H9 (cell line): ENCODE results near the gene COX11. TPM values are rescaled to one million over a fixed set of nuclear protein-coding genes. Genes with fewer than 3 reads are reported as not detected.

ENCODE experiments used
- DNase-seq: peaks from one replicate; pipeline ENCODE4 v3.0.0-alpha.2; 2017
- H2AFZ ChIP-seq: one replicate; pipeline ENCODE4 v1.6.1; 2013; ENCODE audit warnings: mild to moderate bottlenecking, low read length, control low read depth, moderate library complexity
- H2AK5ac ChIP-seq: 2 replicates; pipeline ENCODE4 v1.6.1; 2013; ENCODE audit warnings: low read length, control low read depth, mixed read lengths; ENCODE audit not compliant: insufficient read length
- H2BK120ac ChIP-seq: one replicate; pipeline ENCODE4 v1.6.1; 2013; ENCODE audit warnings: low read depth, mild to moderate bottlenecking, low read length, control low read depth, inconsistent platforms; ENCODE audit not compliant: poor library complexity, severe bottlenecking
- H2BK12ac ChIP-seq: 2 replicates; pipeline ENCODE4 v1.6.1; 2013; ENCODE audit warnings: low read length, control low read depth, mixed read lengths, low read depth; ENCODE audit not compliant: insufficient read length
- H2BK15ac ChIP-seq: 2 replicates; pipeline ENCODE4 v1.6.1; 2013; ENCODE audit warnings: low read depth, low read length, control low read depth
- H2BK20ac ChIP-seq: one replicate; pipeline ENCODE4 v1.6.1; 2013; ENCODE audit warnings: low read depth, mild to moderate bottlenecking, low read length, control low read depth, inconsistent platforms; ENCODE audit not compliant: poor library complexity, severe bottlenecking
- H2BK5ac ChIP-seq: 2 replicates; pipeline ENCODE4 v1.6.1; 2013; ENCODE audit warnings: low read length, control low read depth, mixed read lengths; ENCODE audit not compliant: insufficient read length
- H3K14ac ChIP-seq: 2 replicates; pipeline ENCODE4 v1.6.1; 2013; ENCODE audit warnings: low read length, control low read depth; ENCODE audit not compliant: insufficient read depth
- H3K18ac ChIP-seq: 2 replicates; pipeline ENCODE4 v1.6.1; 2013; ENCODE audit warnings: low read depth, mild to moderate bottlenecking, mixed read lengths, low read length, control low read depth; ENCODE audit not compliant: insufficient read length
- H3K23ac ChIP-seq: 2 replicates; pipeline ENCODE4 v1.6.1; 2013; ENCODE audit warnings: low read length, control low read depth, mixed read lengths, low read depth; ENCODE audit not compliant: insufficient read length
- H3K23me2 ChIP-seq: 2 replicates; pipeline ENCODE4 v1.6.1; 2013; ENCODE audit warnings: low read depth, mild to moderate bottlenecking, mixed read lengths, low read length, control low read depth; ENCODE audit not compliant: insufficient read length, poor library complexity, severe bottlenecking
- H3K27ac ChIP-seq: 2 replicates; pipeline ENCODE4 v1.5.1; 2013; ENCODE audit warnings: low read length, control low read depth, mixed read lengths, low read depth; ENCODE audit not compliant: insufficient read length
- H3K27me3 ChIP-seq: 2 replicates; pipeline ENCODE4 v1.6.1; 2013; ENCODE audit warnings: low read length, control low read depth, inconsistent platforms; ENCODE audit not compliant: insufficient read depth
- H3K4ac ChIP-seq: 2 replicates; pipeline ENCODE4 v1.6.1; 2013; ENCODE audit warnings: low read depth, mild to moderate bottlenecking, control low read depth, inconsistent platforms, low read length, moderate library complexity
- H3K4me1 ChIP-seq: 2 replicates; pipeline ENCODE4 v1.6.1; 2013; ENCODE audit warnings: low read length, control low read depth, inconsistent platforms; ENCODE audit not compliant: insufficient read depth
- H3K4me2 ChIP-seq: 2 replicates; pipeline ENCODE4 v1.6.1; 2013; ENCODE audit warnings: low read length, control low read depth, mixed read lengths; ENCODE audit not compliant: insufficient read length, insufficient read depth
- H3K56ac ChIP-seq: 2 replicates; pipeline ENCODE4 v1.6.1; 2013; ENCODE audit warnings: low read depth, mild to moderate bottlenecking, mixed read lengths, low read length, control low read depth; ENCODE audit not compliant: insufficient read length
- H3K79me1 ChIP-seq: 2 replicates; pipeline ENCODE4 v1.6.1; 2013; ENCODE audit warnings: low read depth, mild to moderate bottlenecking, moderate library complexity, low read length, control low read depth, inconsistent platforms; ENCODE audit not compliant: insufficient read depth, poor library complexity, severe bottlenecking
- H3K79me2 ChIP-seq: 2 replicates; pipeline ENCODE4 v1.6.1; 2013; ENCODE audit warnings: low read length, control low read depth, inconsistent platforms; ENCODE audit not compliant: insufficient read depth
- H3K9ac ChIP-seq: 2 replicates; pipeline ENCODE4 v1.6.1; 2013; ENCODE audit warnings: low read length, control low read depth, mixed read lengths; ENCODE audit not compliant: insufficient read length; ENCODE audit errors: extremely low read depth
- H3K9me3 ChIP-seq: one replicate; pipeline ENCODE4 v1.6.1; 2013; ENCODE audit warnings: low read depth, low read length, inconsistent platforms; ENCODE audit not compliant: control insufficient read depth
- H3T11ph ChIP-seq: one replicate; pipeline ENCODE4 v1.6.1; 2013; ENCODE audit warnings: mild to moderate bottlenecking, low read length, control low read depth, inconsistent platforms
- H4K20me1 ChIP-seq: one replicate; pipeline ENCODE4 v1.6.1; 2013; ENCODE audit not compliant: control insufficient read depth, insufficient read length, insufficient read depth
- H4K5ac ChIP-seq: 2 replicates; pipeline ENCODE4 v1.6.1; 2013; ENCODE audit warnings: low read depth, mild to moderate bottlenecking, mixed read lengths, low read length, control low read depth; ENCODE audit not compliant: insufficient read length
- H4K8ac ChIP-seq: replicated peaks from 2 replicates; pipeline ENCODE4 v1.6.1; 2013; ENCODE audit warnings: low read length, control low read depth, mixed read lengths, low read depth; ENCODE audit not compliant: insufficient read length
- H4K91ac ChIP-seq: 2 replicates; pipeline ENCODE4 v1.6.1; 2013; ENCODE audit warnings: low read depth, mild to moderate bottlenecking, moderate library complexity, mixed read lengths, low read length, control low read depth; ENCODE audit not compliant: insufficient read length
- H3K27ac Mint-ChIP-seq, 3 experiments: 2 replicates in 2 of 3; 3 replicates in 1 of 3; pipeline ENCODE4 v1.8.0; 2020 to 2021; ENCODE audit warnings: mixed read lengths in 3 of 3, mild to moderate bottlenecking in 1 of 3, moderate library complexity in 1 of 3
- H3K27me3 Mint-ChIP-seq: 2 replicates; pipeline ENCODE4 v1.8.0; 2021; ENCODE audit warnings: low read depth, mild to moderate bottlenecking, moderate library complexity, mixed read lengths
- H3K36me3 Mint-ChIP-seq, 3 experiments: 2 replicates in 2 of 3; 3 replicates in 1 of 3; pipeline ENCODE4 v1.8.0; 2020 to 2021; ENCODE audit warnings: low read depth in 3 of 3, mixed read lengths in 3 of 3; ENCODE audit not compliant: insufficient read depth in 1 of 3
- H3K4me1 Mint-ChIP-seq, 2 experiments: 2 replicates each; pipeline ENCODE4 v1.8.0; 2020; ENCODE audit warnings: mixed read lengths in 2 of 2
- H3K4me3 Mint-ChIP-seq, 2 experiments: 2 replicates in 1 of 2; 3 replicates in 1 of 2; pipeline ENCODE4 v1.8.0; 2020 to 2021; ENCODE audit warnings: mild to moderate bottlenecking in 2 of 2, mixed read lengths in 2 of 2, moderate library complexity in 1 of 2
- H3K9me3 Mint-ChIP-seq, 2 experiments: 2 replicates in 1 of 2; 3 replicates in 1 of 2; pipeline ENCODE4 v1.8.0; 2020; ENCODE audit warnings: mild to moderate bottlenecking in 2 of 2, mixed read lengths in 2 of 2, moderate library complexity in 1 of 2
- WGBS: extraction: QIAGEN DNeasy Blood & Tissue Kit; methylation state at CpG from one replicate; pipeline ENCODE4 v1.1.7; 2013; ENCODE audit warnings: missing lambda C conversion rate, low lambda C conversion rate, mixed read lengths; ENCODE audit not compliant: insufficient read length; ENCODE audit errors: extremely low coverage; 5-methylcytosine and 5-hydroxymethylcytosine counted together
- total RNA-seq: library from RNA; stranded (reverse); gene quantifications from 2 replicates; pipeline ENCODE4 v1.2.1, GENCODE V29; 2021
- TF ChIP-seq, protein P1 (sequence below): fragments of 200-600 bp; sonication (generic); conservative IDR thresholded peaks from 3 replicates; pipeline ENCODE4 v1.8.0; 2021; ENCODE audit warnings: antibody characterized with exemption, mild to moderate bottlenecking

The COX11 gene
- total RNA-seq, 1 experiment from 2014 or later = 76.1 TPM

DNA sequence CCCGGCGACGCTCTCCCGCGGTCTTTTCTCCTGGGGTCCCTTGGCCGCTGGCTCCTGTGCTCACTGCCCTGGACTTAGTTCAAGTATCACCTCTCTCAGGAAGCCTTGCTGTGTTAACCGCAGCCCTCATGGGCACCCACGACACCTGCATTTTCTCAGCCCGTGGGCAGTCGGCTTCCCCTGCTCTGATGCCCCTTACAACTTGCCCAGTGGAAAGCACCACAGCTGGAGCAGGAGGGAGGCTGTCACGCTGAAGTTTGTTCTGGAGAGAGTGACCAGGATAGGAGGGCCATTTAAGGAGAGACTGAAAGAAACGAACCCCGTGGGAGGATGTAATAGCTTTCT lies 506 bp upstream of the COX11 start:
- Histone ChIP-seq H3K79me1 (no peaks in the 10 kb centered on the region), H4K91ac (no peak overlapping the region), H2AK5ac (no peak overlapping the region), H2BK120ac (no peak overlapping the region), H2BK12ac (no peak overlapping the region), H3K18ac (no peak overlapping the region), H3K56ac (no peak overlapping the region), H3K9ac (peak overlapping the region; percentile 96), H2BK20ac (no peak overlapping the region), H3K4me1 (no peaks in the 10 kb centered on the region; the same call in 1 of the 2 replicates), H2BK5ac (no peak overlapping the region), H4K8ac (no peak overlapping the region), H3K79me2 (peaks cover 16% of the 10 kb centered on the region; the same call in 1 of the 2 replicates), H3K4ac (no peak overlapping the region), H3K27ac (no peak overlapping the region), H4K5ac (no peak overlapping the region), H2BK15ac (no peak overlapping the region), H3T11ph (no peak overlapping the region), H3K9me3 (no peaks in the 10 kb centered on the region), H3K23me2 (peaks cover 7% of the 10 kb centered on the region), H3K4me2 (peak overlapping the region; percentile 83), H3K23ac (no peak overlapping the region), H4K20me1 (no peaks in the 10 kb centered on the region), H3K27me3 (no peaks in the 10 kb centered on the region), H3K14ac (peak overlapping the region; percentile 86), H2AFZ (peak overlapping the region; percentile 82)
- no peaks in the 10 kb centered on the region for H3K9me3 Mint-ChIP-seq
- H3K4me3 Mint-ChIP-seq = no peak overlapping the region
- no peak overlapping the region for H3K27ac Mint-ChIP-seq
- TF ChIP-seq, protein P1, sequence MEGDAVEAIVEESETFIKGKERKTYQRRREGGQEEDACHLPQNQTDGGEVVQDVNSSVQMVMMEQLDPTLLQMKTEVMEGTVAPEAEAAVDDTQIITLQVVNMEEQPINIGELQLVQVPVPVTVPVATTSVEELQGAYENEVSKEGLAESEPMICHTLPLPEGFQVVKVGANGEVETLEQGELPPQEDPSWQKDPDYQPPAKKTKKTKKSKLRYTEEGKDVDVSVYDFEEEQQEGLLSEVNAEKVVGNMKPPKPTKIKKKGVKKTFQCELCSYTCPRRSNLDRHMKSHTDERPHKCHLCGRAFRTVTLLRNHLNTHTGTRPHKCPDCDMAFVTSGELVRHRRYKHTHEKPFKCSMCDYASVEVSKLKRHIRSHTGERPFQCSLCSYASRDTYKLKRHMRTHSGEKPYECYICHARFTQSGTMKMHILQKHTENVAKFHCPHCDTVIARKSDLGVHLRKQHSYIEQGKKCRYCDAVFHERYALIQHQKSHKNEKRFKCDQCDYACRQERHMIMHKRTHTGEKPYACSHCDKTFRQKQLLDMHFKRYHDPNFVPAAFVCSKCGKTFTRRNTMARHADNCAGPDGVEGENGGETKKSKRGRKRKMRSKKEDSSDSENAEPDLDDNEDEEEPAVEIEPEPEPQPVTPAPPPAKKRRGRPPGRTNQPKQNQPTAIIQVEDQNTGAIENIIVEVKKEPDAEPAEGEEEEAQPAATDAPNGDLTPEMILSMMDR = no peak
- peaks cover 7 to 18% (median 18%) of the 10 kb centered on the region in 3 experiments; a peak in 6 of 7 replicates for H3K36me3 Mint-ChIP-seq
- DNase-seq = no peak
- H3K4me1 Mint-ChIP-seq = peaks cover 12 to 13% of the 10 kb centered on the region in 2 experiments
- no peaks in the 10 kb centered on the region for H3K27me3 Mint-ChIP-seq
- no CpG with 5 or more reads among the region's 13 CpGs for WGBS
